ENCODE data around the gene RAB6C. TPM values are rescaled to one million over a fixed set of nuclear protein-coding genes. Genes with fewer than 3 reads are reported as not detected.
A peak's percentile ranks its signal among the peaks of the same experiment; 100 is the strongest.
"Not testable (repeated sequence)": the region's sequence is repeated elsewhere in the genome, so short reads cannot be mapped to it uniquely, and the experiment has no call there.

The RAB6C gene
- total RNA-seq, 2 donors from 2014 or later, result 0.22 to 0.24 TPM

GRCh38 chr2:130025931-130026330 lies 46.5 kb downstream of the RAB6C start:
- H3K27ac ChIP-seq (ENCODE audit: low read depth, low read length); H3K4me1 ChIP-seq (ENCODE audit: control insufficient read depth, insufficient read depth, low read length): not testable (repeated sequence)
- 80 to 97% methylated on average over 1 of the region's 1 CpG for WGBS, 2 experiments (ENCODE audit: insufficient coverage in 1 of 2, insufficient read length in 1 of 2)

More at GRCh38 chr2:130025931-130026330, 46.5 kb downstream of the RAB6C start:
- not testable (repeated sequence) for H3K9me3 ChIP-seq (ENCODE audit: control insufficient read depth, low read length); H3K27ac Mint-ChIP-seq; H3K9ac ChIP-seq (ENCODE audit: extremely low read depth, low read length, poor library complexity, severe bottlenecking); H3K27me3 ChIP-seq (ENCODE audit: control insufficient read depth, insufficient read depth, low read length, poor library complexity, severe bottlenecking); H3K36me3 ChIP-seq (ENCODE audit: control insufficient read depth, insufficient read depth, low read length); H3K4me3 Mint-ChIP-seq; H3K36me3 Mint-ChIP-seq (ENCODE audit: low read depth); H3K27me3 Mint-ChIP-seq (ENCODE audit: insufficient read depth); H3K4me1 Mint-ChIP-seq; H3K4me3 ChIP-seq (ENCODE audit: low read length); H3K9me3 Mint-ChIP-seq
- TF ChIP-seq CTCF (conservative IDR thresholded peaks at IDR 0.05), result peak; percentile 47
- DNase-seq, result peak; percentile 77

Other genes with a start within 250 kb of the RAB6C start
- 10 to 100 TPM in 1 of 2 donors, under 1 TPM in 1; 0.18 to 12.7 TPM for gene POTEF, start 149.6 kb downstream of the RAB6C start, total RNA-seq
- 10 to 100 TPM in 1 of 2 donors, 1 to 10 TPM in 1; 8.7 to 10.4 TPM for gene CCDC74B, start 165.4 kb downstream of the RAB6C start, total RNA-seq
- 10 to 100 TPM; 81.6 to 93.9 TPM for gene SMPD4, start 201.9 kb downstream of the RAB6C start, total RNA-seq
- 100 to 1,000 TPM; 161 to 224 TPM for gene MZT2B, start 202.6 kb downstream of the RAB6C start, total RNA-seq
- gene TUBA3E, start 218.8 kb downstream of the RAB6C start, total RNA-seq, result not detected